Common myeloid progenitor, CD34-positive (primary cell): Measurements from ENCODE around the gene FOSL1.

Experiments
- CTCF ChIA-PET: fragments of 350-600 bp; sonication (Branson Sonifier 250); formaldehyde crosslinking; loops from one replicate; lab custom pipeline; 2021; ENCODE audit warnings: antibody characterized with exemption; lab: Charles Lee
- POLR2A ChIA-PET: fragments of 350-600 bp; sonication (Branson Sonifier 250); formaldehyde crosslinking; loops from one replicate; lab custom pipeline; 2021; ENCODE audit warnings: antibody characterized with exemption; lab: Charles Lee
- DNase-seq, 3 donors: peaks; one replicate each; pipeline versions ENCODE4 v3.0.0 to v3.0.0-alpha.2; 2013
- H3K27ac ChIP-seq, 2 experiments: 1 replicate in 1 of 2; 2 replicates in 1 of 2; pipeline ENCODE4 v1.7.0; 2013; ENCODE audit warnings: inconsistent platforms in 2 of 2, low read length in 2 of 2, mild to moderate bottlenecking in 2 of 2, low read depth in 1 of 2, moderate library complexity in 1 of 2; ENCODE audit not compliant: severe bottlenecking in 2 of 2, insufficient read depth in 1 of 2, poor library complexity in 1 of 2
- H3K27me3 ChIP-seq, 5 experiments: replicated peaks in 2 of 5; 1 replicate in 3 of 5; 2 replicates in 2 of 5; pipeline versions ENCODE4 v1.6.1 to v1.7.0; 2013; ENCODE audit warnings: low read length in 4 of 5, mild to moderate bottlenecking in 2 of 5, moderate library complexity in 2 of 5, inconsistent platforms in 1 of 5; ENCODE audit not compliant: insufficient read depth in 5 of 5, control insufficient read depth in 4 of 5
- H3K36me3 ChIP-seq, 4 experiments: 1 replicate in 2 of 4; 2 replicates in 2 of 4; pipeline versions ENCODE4 v1.6.1 to v1.7.0; 2013; ENCODE audit warnings: low read length in 3 of 4, control low read depth in 1 of 4, mild to moderate bottlenecking in 1 of 4; ENCODE audit not compliant: control insufficient read depth in 4 of 4, insufficient read depth in 4 of 4
- H3K4me1 ChIP-seq, 4 experiments: 1 replicate in 3 of 4; 2 replicates in 1 of 4; pipeline versions ENCODE4 v1.6.1 to v1.7.1; 2013; ENCODE audit warnings: low read length in 3 of 4, mild to moderate bottlenecking in 3 of 4, control low read depth in 1 of 4, inconsistent platforms in 1 of 4, moderate library complexity in 1 of 4; ENCODE audit not compliant: control insufficient read depth in 4 of 4, insufficient read depth in 4 of 4; ENCODE audit errors: control extremely low read depth in 1 of 4
- H3K4me3 ChIP-seq, 7 experiments: 1 replicate in 4 of 7; 2 replicates in 3 of 7; pipeline versions ENCODE4 v1.5.1 to v1.7.0; 2013; ENCODE audit warnings: mild to moderate bottlenecking in 7 of 7, low read length in 6 of 7, moderate library complexity in 6 of 7, inconsistent platforms in 2 of 7, low read depth in 2 of 7, control low read depth in 1 of 7; ENCODE audit not compliant: insufficient read depth in 4 of 7, control insufficient read depth in 1 of 7; ENCODE audit errors: extremely low read depth in 1 of 7
- H3K9me3 ChIP-seq, 5 experiments: 1 replicate in 4 of 5; 2 replicates in 1 of 5; pipeline versions ENCODE4 v1.6.1 to v1.7.1; 2013; ENCODE audit warnings: low read length in 4 of 5, mild to moderate bottlenecking in 2 of 5, inconsistent platforms in 1 of 5, low read depth in 1 of 5, moderate library complexity in 1 of 5; ENCODE audit not compliant: control insufficient read depth in 4 of 5, insufficient read depth in 2 of 5; ENCODE audit errors: control extremely low read depth in 1 of 5
- WGBS: methylation state at CpG from one replicate; pipeline ENCODE4 v1.1.5; 2013; ENCODE audit not compliant: insufficient coverage; 5-methylcytosine and 5-hydroxymethylcytosine counted together

Gene FOSL1

GRCh38 chr11:65862941-65863888 is 37.0 kb downstream of the FOSL1 start:
- ChIA-PET POLR2A (no interaction called here), CTCF (interaction anchor here (0.9 to 7.9 kb wide), 4 partner anchors 8 to 24 kb away, joined by 3 to 124 read pairs (median 42); partner anchors contain the start of genes CCDC85B, EFEMP2 and FIBP)
- peaks cover 3 to 57% (median 49%) of the 10 kb centered on the region in 4 experiments for H3K36me3 ChIP-seq
- over 99% methylated on average over 17 of the region's 24 CpGs for WGBS
- H3K27ac ChIP-seq, result peak overlapping the region in 1 of 2 experiments; percentile 25
- no peak for DNase-seq
- H3K9me3 ChIP-seq, result no peaks in the 10 kb centered on the region
- peaks cover 11 to 45% (median 34%) of the 10 kb centered on the region in 4 experiments for H3K4me1 ChIP-seq
- no peaks in the 10 kb centered on the region for H3K27me3 ChIP-seq
- H3K4me3 ChIP-seq, result no peak overlapping the region

- 96% methylated on average over 3 of the region's 5 CpGs for WGBS
- Histone ChIP-seq H3K36me3 (peaks cover 3 to 55% (median 47%) of the 10 kb centered on the region in 4 experiments), H3K27ac (peak overlapping the region in 1 of 2 experiments; percentile 25), H3K4me3 (no peak overlapping the region), H3K27me3 (no peaks in the 10 kb centered on the region), H3K9me3 (no peaks in the 10 kb centered on the region), H3K4me1 (peaks cover 11 to 41% (median 32%) of the 10 kb centered on the region in 4 experiments)
- no peak for DNase-seq
- CTCF ChIA-PET, result interaction anchor here (0.9 to 7.9 kb wide), 6 partner anchors 9 to 82 kb away, joined by 3 to 124 read pairs (median 4); partner anchors contain the start of genes CCDC85B, EFEMP2 and FIBP
- POLR2A ChIA-PET, result no interaction called here
Measured at GRCh38 chr11:65862191-65862735, 37.9 kb downstream of the FOSL1 start.

GRCh38 chr11:65861533-65862183 is 38.5 kb downstream of the FOSL1 start:
- Histone ChIP-seq H3K36me3 (peaks cover 3 to 50% (median 45%) of the 10 kb centered on the region in 4 experiments), H3K9me3 (no peaks in the 10 kb centered on the region), H3K4me3 (peak overlapping the region in 6 of 7 experiments; percentile 57 to 96 (median 90)), H3K4me1 (peaks cover 11 to 38% (median 35%) of the 10 kb centered on the region in 4 experiments), H3K27ac (peak overlapping the region in 1 of 2 experiments; percentile 85), H3K27me3 (no peaks in the 10 kb centered on the region)
- ChIA-PET CTCF (interaction anchor here (0.9 to 7.9 kb wide), 7 partner anchors 10 to 81 kb away, joined by 3 to 124 read pairs (median 4); partner anchors contain the start of genes CCDC85B, EFEMP2 and FIBP), POLR2A (interaction anchor here (4.1 kb wide), 1 partner anchor 27 kb away, joined by 33 read pairs; the partner anchor contains the start of genes CCDC85B and FIBP)
- no peak for DNase-seq
- WGBS, result 96% methylated on average over 5 of the region's 13 CpGs

GRCh38 chr11:65861165-65861505 is 39.1 kb downstream of the FOSL1 start:
- Histone ChIP-seq H3K36me3 (peaks cover 3 to 51% (median 43%) of the 10 kb centered on the region in 4 experiments), H3K9me3 (no peaks in the 10 kb centered on the region), H3K4me1 (peaks cover 14 to 44% (median 40%) of the 10 kb centered on the region in 4 experiments), H3K27me3 (no peaks in the 10 kb centered on the region), H3K27ac (peak overlapping the region; percentile 68 to 85), H3K4me3 (peak overlapping the region; percentile 57 to 96 (median 89))
- DNase-seq, result no peak
- CTCF ChIA-PET, result interaction anchor here (0.6 to 7.9 kb wide), 7 partner anchors 10 to 271 kb away, joined by 3 to 124 read pairs (median 3); partner anchors contain the start of genes CCDC85B, EFEMP2 and FIBP
- POLR2A ChIA-PET, result interaction anchor here (2.4 to 4.1 kb wide), 2 partner anchors 10 to 28 kb away, joined by 22 to 33 read pairs; partner anchors contain the start of genes CCDC85B, EFEMP2 and FIBP
- 16% methylated on average over 5 of the region's 14 CpGs for WGBS

GRCh38 chr11:65860278-65861164 is 39.7 kb downstream of the FOSL1 start, which contains the start of gene MUS81:
MUS81 (plus strand) TSS chr11:65860433; CDS start chr11:65860754, 321 bp downstream.
- H3K4me3 ChIP-seq, result peak within 1 kb of the TSS; percentile 80 to 96 (median 90)
- ChIA-PET POLR2A (interaction anchor here (0.5 to 4.1 kb wide), 7 partner anchors 8 to 142 kb away, joined by 4 to 33 read pairs (median 5); partner anchors contain the start of genes BANF1, CCDC85B, CTSW and EFEMP2), CTCF (interaction anchor here (0.6 to 7.9 kb wide), 21 partner anchors 9 to 270 kb away, joined by 3 to 124 read pairs (median 3); partner anchors contain the start of genes CCDC85B, EFEMP2, FIBP and KAT5)
- under 1% methylated on average over 73 of the region's 78 CpGs for WGBS
- H3K27ac ChIP-seq, result peak within 1 kb of the TSS; percentile 68 to 85
- peaks cover 3 to 51% (median 42%) of the 10 kb centered on the region in 4 experiments for H3K36me3 ChIP-seq
- no peaks in the 10 kb centered on the region for H3K27me3 ChIP-seq
- no peaks in the 10 kb centered on the region for H3K9me3 ChIP-seq
- H3K4me1 ChIP-seq, result peaks cover 14 to 50% (median 46%) of the 10 kb centered on the region in 4 experiments
- DNase-seq, result peak; percentile 99
